ENCODE measurements around the gene SYS1.

Gene SYS1

GRCh38 chr20:45400346-45401031, 37.5 kb downstream of the SYS1 start:
- peaks cover 24% of the 10 kb centered on the region for H3K9me3 ChIP-seq (ENCODE audit: control insufficient read depth, insufficient read depth, low read length)
- H3K4me1 ChIP-seq (ENCODE audit: control insufficient read depth, low read length), result peaks cover 2% of the 10 kb centered on the region
- H3K36me3 ChIP-seq (ENCODE audit: control insufficient read depth, low read length), result no peaks in the 10 kb centered on the region
- TF ChIP-seq EZH2phosphoT487 (IDR thresholded peaks at IDR 0.05; ENCODE audit: borderline replicate concordance, low read length) (no peak), CTCF (IDR thresholded peaks at IDR 0.05; ENCODE audit: low read depth, low read length, poor library complexity, severe bottlenecking) (no peak)
- H3K9me2 ChIP-seq (replicated peaks; ENCODE audit: control insufficient read depth, low read length), result no peaks in the 10 kb centered on the region
- H3K4me3 ChIP-seq (ENCODE audit: low read length), result no peak overlapping the region
- H4K20me1 ChIP-seq (ENCODE audit: control insufficient read depth, insufficient read depth, low read depth, low read length), result no peaks in the 10 kb centered on the region
- H3K4me2 ChIP-seq (ENCODE audit: low read length), result no peak overlapping the region
- no peaks in the 10 kb centered on the region for H3K79me2 ChIP-seq (ENCODE audit: control insufficient read depth, low read length)
- H3K27ac ChIP-seq (ENCODE audit: low read depth, low read length), result no peak overlapping the region
- H3K27me3 ChIP-seq (ENCODE audit: control insufficient read depth, low read length), result peaks cover 7% of the 10 kb centered on the region
- peaks cover 6% of the 10 kb centered on the region for H3F3A ChIP-seq (ENCODE audit: control insufficient read depth, insufficient read depth)

- Histone ChIP-seq H3K9me3 (ENCODE audit: control insufficient read depth, insufficient read depth, low read length) (peaks cover 24% of the 10 kb centered on the region), H3K4me1 (ENCODE audit: control insufficient read depth, low read length) (peaks cover 20% of the 10 kb centered on the region)
- TF ChIP-seq EZH2phosphoT487 (IDR thresholded peaks at IDR 0.05; ENCODE audit: borderline replicate concordance, low read length) (no peak), CTCF (IDR thresholded peaks at IDR 0.05; ENCODE audit: low read depth, low read length, poor library complexity, severe bottlenecking) (no peak)
Measured at GRCh38 chr20:45402946-45403345, 40.0 kb downstream of the SYS1 start.

GRCh38 chr20:45404438-45404837, 41.5 kb downstream of the SYS1 start:
- Histone ChIP-seq H3K36me3 (ENCODE audit: control insufficient read depth, low read length) (no peaks in the 10 kb centered on the region), H4K20me1 (ENCODE audit: control insufficient read depth, insufficient read depth, low read depth, low read length) (no peaks in the 10 kb centered on the region), H3K79me2 (ENCODE audit: control insufficient read depth, low read length) (no peaks in the 10 kb centered on the region), H3K27ac (ENCODE audit: low read depth, low read length) (no peak overlapping the region), H3K4me1 (ENCODE audit: control insufficient read depth, low read length) (peaks cover 20% of the 10 kb centered on the region), H3K4me3 (ENCODE audit: low read length) (no peak overlapping the region), H3K4me2 (ENCODE audit: low read length) (no peak overlapping the region), H3F3A (ENCODE audit: control insufficient read depth, insufficient read depth) (peaks cover 6% of the 10 kb centered on the region), H3K9me3 (ENCODE audit: control insufficient read depth, insufficient read depth, low read length) (peaks cover 22% of the 10 kb centered on the region), H3K9me2 (replicated peaks; ENCODE audit: control insufficient read depth, low read length) (no peaks in the 10 kb centered on the region), H3K27me3 (ENCODE audit: control insufficient read depth, low read length) (peaks cover 25% of the 10 kb centered on the region)
- TF ChIP-seq EZH2phosphoT487 (IDR thresholded peaks at IDR 0.05; ENCODE audit: borderline replicate concordance, low read length) (no peak), CTCF (IDR thresholded peaks at IDR 0.05; ENCODE audit: low read depth, low read length, poor library complexity, severe bottlenecking) (no peak)

More at GRCh38 chr20:45402946-45403345, 40.0 kb downstream of the SYS1 start:
- H3K36me3 ChIP-seq (ENCODE audit: control insufficient read depth, low read length), result no peaks in the 10 kb centered on the region
- no peak overlapping the region for H3K4me2 ChIP-seq (ENCODE audit: low read length)
- H4K20me1 ChIP-seq (ENCODE audit: control insufficient read depth, insufficient read depth, low read depth, low read length), result no peaks in the 10 kb centered on the region
- H3F3A ChIP-seq (ENCODE audit: control insufficient read depth, insufficient read depth), result peaks cover 6% of the 10 kb centered on the region
- H3K27ac ChIP-seq (ENCODE audit: low read depth, low read length), result no peak overlapping the region
- peaks cover 25% of the 10 kb centered on the region for H3K27me3 ChIP-seq (ENCODE audit: control insufficient read depth, low read length)
- no peak overlapping the region for H3K4me3 ChIP-seq (ENCODE audit: low read length)
- H3K9me2 ChIP-seq (replicated peaks; ENCODE audit: control insufficient read depth, low read length), result no peaks in the 10 kb centered on the region
- no peaks in the 10 kb centered on the region for H3K79me2 ChIP-seq (ENCODE audit: control insufficient read depth, low read length)
